HepG2 (cell line): Measurements from ENCODE around the gene PRKCD. TPM values are rescaled to one million over a fixed set of nuclear protein-coding genes. Genes with fewer than 3 reads are reported as not detected.

ENCODE experiments used
- DDIT3 ChIP-seq: sonication (generic); formaldehyde crosslinking; IDR thresholded peaks from 2 replicates; pipeline ENCODE4 v1.4.0; 2020; ENCODE audit warnings: mild to moderate bottlenecking, missing genetic modification reagents
- HIVEP1 ChIP-seq: sonication (generic); formaldehyde crosslinking; IDR thresholded peaks from 2 replicates; pipeline ENCODE4 v1.4.0; 2020; ENCODE audit warnings: mild to moderate bottlenecking, missing genetic modification reagents
- KDM5B ChIP-seq: sonication (generic); formaldehyde crosslinking; IDR thresholded peaks from 2 replicates; pipeline ENCODE4 v1.4.0; 2020; ENCODE audit warnings: missing genetic modification reagents, mild to moderate bottlenecking, borderline replicate concordance
- NPAS2 ChIP-seq: sonication (generic); formaldehyde crosslinking; IDR thresholded peaks from 2 replicates; pipeline ENCODE4 v1.8.0; 2022; ENCODE audit warnings: mild to moderate bottlenecking, missing genetic modification reagents, borderline replicate concordance
- NRL ChIP-seq: sonication (generic); formaldehyde crosslinking; IDR thresholded peaks from 2 replicates; pipeline ENCODE4 v1.5.0; 2020; ENCODE audit warnings: missing genetic modification reagents, mild to moderate bottlenecking, moderate library complexity, borderline replicate concordance
- RXRA ChIP-seq: sonication (generic); formaldehyde crosslinking; IDR thresholded peaks from 2 replicates; pipeline ENCODE4 v1.5.1; 2020; ENCODE audit warnings: missing genetic modification reagents
- SAP130 ChIP-seq: IDR thresholded peaks from 2 replicates; pipeline ENCODE4 v1.6.1; 2016; ENCODE audit warnings: low read depth
- SIX4 ChIP-seq: sonication (generic); formaldehyde crosslinking; IDR thresholded peaks from 2 replicates; pipeline ENCODE4 v1.4.0; 2020; ENCODE audit warnings: missing genetic modification reagents
- STAT5B ChIP-seq: sonication (generic); formaldehyde crosslinking; IDR thresholded peaks from 2 replicates; pipeline ENCODE4 v1.4.0; 2020; ENCODE audit warnings: missing genetic modification reagents
- UBTF ChIP-seq: sonication (generic); formaldehyde crosslinking; IDR thresholded peaks from 2 replicates; pipeline ENCODE4 v1.4.0; 2020; ENCODE audit warnings: mild to moderate bottlenecking, missing genetic modification reagents
- YY1 ChIP-seq: IDR thresholded peaks from 2 replicates; pipeline ENCODE4 v1.6.1; 2011; ENCODE audit warnings: low read length, low read depth, moderate library complexity, mild to moderate bottlenecking; ENCODE audit not compliant: insufficient read depth, insufficient replicate concordance
- ZFP36L2 ChIP-seq: sonication (generic); formaldehyde crosslinking; IDR thresholded peaks from 2 replicates; pipeline ENCODE4 v1.4.0; 2020; ENCODE audit warnings: missing genetic modification reagents
- ZNF569 ChIP-seq: sonication (generic); formaldehyde crosslinking; IDR thresholded peaks from 2 replicates; pipeline ENCODE4 v1.5.0; 2020; ENCODE audit warnings: mild to moderate bottlenecking, missing genetic modification reagents, moderate library complexity, borderline replicate concordance
- ZNF746 ChIP-seq: sonication (generic); formaldehyde crosslinking; IDR thresholded peaks from 2 replicates; pipeline ENCODE4 v1.8.0; 2022; ENCODE audit warnings: mild to moderate bottlenecking, missing genetic modification reagents
- ZSCAN12 ChIP-seq: sonication (generic); formaldehyde crosslinking; IDR thresholded peaks from 2 replicates; pipeline ENCODE4 v1.9.0; 2021; ENCODE audit warnings: mild to moderate bottlenecking, missing genetic modification reagents
- ZSCAN31 ChIP-seq: sonication (generic); formaldehyde crosslinking; IDR thresholded peaks from 2 replicates; pipeline ENCODE4 v1.5.0; 2020; ENCODE audit warnings: low read depth, mild to moderate bottlenecking, missing genetic modification reagents
- polyA plus RNA-seq, 8 experiments: library from polyadenylated mRNA; depleted of rRNA in 3 of 8; stranded (reverse) in 7 of 8; unstranded in 1 of 8; fragments of >200 nt; fragmentation: Illumina TruSeq in 4 of 8; extraction: Trizol in 4 of 8; gene quantifications; 2 replicates each; pipeline versions ENCODE4 v1.2.1 to v1.2.3, GENCODE V29; 2011 to 2016; ENCODE audit warnings: low read depth in 4 of 8, missing spikeins in 1 of 8, mixed read lengths in 1 of 8; ENCODE audit not compliant: insufficient read depth in 1 of 8
- total RNA-seq, 5 experiments: library from RNA; depleted of rRNA; stranded (reverse); fragments of >200 nt; fragmentation: Illumina TruSeq; extraction: Trizol; gene quantifications; 2 replicates each; pipeline ENCODE4 v1.2.3, GENCODE V29; 2016; ENCODE audit warnings: low read depth in 1 of 5
- TF ChIP-seq, protein P1 (sequence below): sonication (generic); formaldehyde crosslinking; IDR thresholded peaks from 2 replicates; pipeline ENCODE4 v1.9.0; 2021; ENCODE audit warnings: mild to moderate bottlenecking, missing genetic modification reagents

Gene PRKCD
- total and polyA plus RNA-seq, 2 of the 13 experiments (the other 11 are each of a cell fraction or from before 2014, with no cell fraction given), result 1.6 to 40.7 TPM

DNA sequence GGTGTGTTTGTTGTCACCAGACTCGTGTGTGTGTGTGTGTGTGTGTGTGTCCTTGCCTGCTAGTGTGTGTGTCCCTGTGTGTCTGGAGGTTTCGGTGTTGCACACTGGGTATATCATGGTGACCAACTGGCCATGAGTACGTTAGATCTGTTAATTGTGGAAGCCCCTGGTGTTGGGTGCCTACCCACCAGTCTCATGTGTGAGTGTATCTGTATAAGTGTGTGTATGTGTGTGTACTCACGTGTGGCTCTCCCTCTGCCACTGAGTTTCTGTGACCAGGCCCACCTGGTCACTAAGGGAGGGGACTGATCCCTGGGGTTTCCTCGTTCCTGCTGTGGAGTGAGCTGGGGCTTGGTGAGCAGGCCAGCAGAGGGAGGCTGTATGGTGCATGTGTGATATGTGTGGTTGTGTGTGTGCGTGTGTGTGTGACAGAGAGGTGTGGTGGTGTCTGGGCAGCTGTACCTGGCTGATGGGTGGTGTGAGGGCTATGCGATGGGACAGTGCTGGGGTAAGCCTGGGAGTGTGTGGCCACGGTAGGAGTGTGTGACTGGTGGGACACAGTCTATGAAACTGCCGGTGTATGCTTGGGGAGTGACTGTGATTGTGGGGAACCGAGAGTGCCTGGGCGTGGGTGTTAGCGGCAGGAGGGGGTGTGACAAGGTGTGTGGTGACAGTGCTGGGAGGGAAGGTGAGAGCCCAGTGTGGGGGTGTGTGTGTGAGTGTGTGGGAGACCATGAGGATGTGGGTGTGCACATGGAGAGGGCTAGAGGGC is 1.8 kb downstream of the PRKCD start (continued):
- peak; percentile 29; the same call in 1 of the 2 replicates for TF ChIP-seq UBTF (CRISPR knock-in tag)
- TF ChIP-seq SAP130, result peak; percentile 26; the same call in 1 of the 2 replicates
- TF ChIP-seq, protein P1, sequence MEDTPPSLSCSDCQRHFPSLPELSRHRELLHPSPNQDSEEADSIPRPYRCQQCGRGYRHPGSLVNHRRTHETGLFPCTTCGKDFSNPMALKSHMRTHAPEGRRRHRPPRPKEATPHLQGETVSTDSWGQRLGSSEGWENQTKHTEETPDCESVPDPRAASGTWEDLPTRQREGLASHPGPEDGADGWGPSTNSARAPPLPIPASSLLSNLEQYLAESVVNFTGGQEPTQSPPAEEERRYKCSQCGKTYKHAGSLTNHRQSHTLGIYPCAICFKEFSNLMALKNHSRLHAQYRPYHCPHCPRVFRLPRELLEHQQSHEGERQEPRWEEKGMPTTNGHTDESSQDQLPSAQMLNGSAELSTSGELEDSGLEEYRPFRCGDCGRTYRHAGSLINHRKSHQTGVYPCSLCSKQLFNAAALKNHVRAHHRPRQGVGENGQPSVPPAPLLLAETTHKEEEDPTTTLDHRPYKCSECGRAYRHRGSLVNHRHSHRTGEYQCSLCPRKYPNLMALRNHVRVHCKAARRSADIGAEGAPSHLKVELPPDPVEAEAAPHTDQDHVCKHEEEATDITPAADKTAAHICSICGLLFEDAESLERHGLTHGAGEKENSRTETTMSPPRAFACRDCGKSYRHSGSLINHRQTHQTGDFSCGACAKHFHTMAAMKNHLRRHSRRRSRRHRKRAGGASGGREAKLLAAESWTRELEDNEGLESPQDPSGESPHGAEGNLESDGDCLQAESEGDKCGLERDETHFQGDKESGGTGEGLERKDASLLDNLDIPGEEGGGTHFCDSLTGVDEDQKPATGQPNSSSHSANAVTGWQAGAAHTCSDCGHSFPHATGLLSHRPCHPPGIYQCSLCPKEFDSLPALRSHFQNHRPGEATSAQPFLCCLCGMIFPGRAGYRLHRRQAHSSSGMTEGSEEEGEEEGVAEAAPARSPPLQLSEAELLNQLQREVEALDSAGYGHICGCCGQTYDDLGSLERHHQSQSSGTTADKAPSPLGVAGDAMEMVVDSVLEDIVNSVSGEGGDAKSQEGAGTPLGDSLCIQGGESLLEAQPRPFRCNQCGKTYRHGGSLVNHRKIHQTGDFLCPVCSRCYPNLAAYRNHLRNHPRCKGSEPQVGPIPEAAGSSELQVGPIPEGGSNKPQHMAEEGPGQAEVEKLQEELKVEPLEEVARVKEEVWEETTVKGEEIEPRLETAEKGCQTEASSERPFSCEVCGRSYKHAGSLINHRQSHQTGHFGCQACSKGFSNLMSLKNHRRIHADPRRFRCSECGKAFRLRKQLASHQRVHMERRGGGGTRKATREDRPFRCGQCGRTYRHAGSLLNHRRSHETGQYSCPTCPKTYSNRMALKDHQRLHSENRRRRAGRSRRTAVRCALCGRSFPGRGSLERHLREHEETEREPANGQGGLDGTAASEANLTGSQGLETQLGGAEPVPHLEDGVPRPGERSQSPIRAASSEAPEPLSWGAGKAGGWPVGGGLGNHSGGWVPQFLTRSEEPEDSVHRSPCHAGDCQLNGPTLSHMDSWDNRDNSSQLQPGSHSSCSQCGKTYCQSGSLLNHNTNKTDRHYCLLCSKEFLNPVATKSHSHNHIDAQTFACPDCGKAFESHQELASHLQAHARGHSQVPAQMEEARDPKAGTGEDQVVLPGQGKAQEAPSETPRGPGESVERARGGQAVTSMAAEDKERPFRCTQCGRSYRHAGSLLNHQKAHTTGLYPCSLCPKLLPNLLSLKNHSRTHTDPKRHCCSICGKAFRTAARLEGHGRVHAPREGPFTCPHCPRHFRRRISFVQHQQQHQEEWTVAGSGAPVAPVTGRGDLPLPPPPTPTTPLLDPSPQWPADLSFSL (CRISPR knock-in tag), result peak; percentile 89
- no peak for TF ChIP-seq ZSCAN31 (CRISPR knock-in tag)
- TF ChIP-seq YY1, result no peak
- no peak for TF ChIP-seq DDIT3 (CRISPR knock-in tag)
- no peak for TF ChIP-seq ZFP36L2
- no peak for TF ChIP-seq NPAS2
- no peak for TF ChIP-seq ZSCAN12 (CRISPR knock-in tag)
- TF ChIP-seq ZNF746 (CRISPR knock-in tag), result no peak
- TF ChIP-seq ZNF569 (CRISPR knock-in tag), result no peak
- TF ChIP-seq NRL (CRISPR knock-in tag), result 0 out of 2 replicates have a peak, but pooled peaks have one; percentile 1
- TF ChIP-seq SIX4 (CRISPR knock-in tag), result no peak
- TF ChIP-seq KDM5B (CRISPR knock-in tag), result 0 out of 2 replicates have a peak, but pooled peaks have one; percentile 18
- TF ChIP-seq STAT5B (CRISPR knock-in tag), result no peak
- 0 out of 2 replicates have a peak, but pooled peaks have one; percentile 47 for TF ChIP-seq HIVEP1 (CRISPR knock-in tag)
- 0 out of 2 replicates have a peak, but pooled peaks have one; percentile 15 for TF ChIP-seq RXRA (CRISPR knock-in tag)
